Limb (tissue), 2 donors: ENCODE results near the gene ZNF678.
"Not testable (repeated sequence)": the region's sequence is repeated elsewhere in the genome, so short reads cannot be mapped to it uniquely, and the experiment has no call there.

Experiments
- DNase-seq, 2 donors: peaks; one replicate each; pipeline ENCODE4 v3.0.0-alpha.2; 2016; ENCODE audit errors: extremely low spot score in 2 of 2

The ZNF678 gene

GRCh38 chr1:227596222-227596621 lies 32.9 kb downstream of the ZNF678 start:
- DNase-seq, result not testable (repeated sequence)

DNA sequence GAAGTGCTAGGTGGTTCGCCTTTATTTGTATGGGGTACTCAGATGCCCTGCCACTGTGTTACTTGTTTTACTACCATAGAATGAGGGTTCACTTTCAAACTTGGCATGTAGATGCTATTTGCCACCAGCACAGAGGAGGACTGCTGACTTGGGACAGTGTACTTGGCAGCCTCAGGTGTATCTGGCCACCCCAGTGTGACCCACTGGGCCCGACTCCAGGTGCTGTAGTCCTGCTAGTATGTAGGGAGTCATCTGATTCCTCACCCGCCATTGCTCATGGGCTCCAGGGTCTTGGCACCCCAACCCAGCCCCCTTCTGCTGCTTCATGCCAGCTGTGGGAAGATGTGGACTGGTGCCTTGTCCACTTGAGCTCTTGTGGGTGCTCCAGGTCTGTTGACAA lies 40.0 kb downstream of the ZNF678 start:
- no peak for DNase-seq

- no peak for DNase-seq
These were observed 41.1 kb downstream of the ZNF678 start for GRCh38 chr1:227604446-227604845.

DNA sequence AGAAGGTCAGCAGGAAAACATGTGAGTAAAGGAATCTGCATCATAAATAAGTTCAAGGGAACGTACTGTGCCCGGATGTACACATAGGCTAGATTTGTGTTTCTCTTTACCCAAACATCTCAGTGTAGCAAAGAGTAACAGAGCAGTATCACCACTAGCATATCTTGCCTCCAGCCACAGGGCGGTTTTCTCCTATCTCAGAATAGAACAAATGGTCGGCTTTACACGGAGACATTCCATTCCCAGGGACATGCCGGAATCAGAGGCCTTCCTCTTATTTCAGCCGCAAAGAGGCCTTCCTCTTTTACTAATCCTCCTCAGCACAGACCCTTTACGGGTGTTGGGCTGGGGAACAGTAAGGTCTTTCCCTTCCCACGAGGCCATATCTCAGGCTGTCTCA lies 42.9 kb downstream of the ZNF678 start:
- not testable (repeated sequence) for DNase-seq

GRCh38 chr1:227607336-227607898 lies 44.1 kb downstream of the ZNF678 start:
- no peak for DNase-seq

GRCh38 chr1:227612658-227613057 lies 49.3 kb downstream of the ZNF678 start:
- no peak for DNase-seq

DNA sequence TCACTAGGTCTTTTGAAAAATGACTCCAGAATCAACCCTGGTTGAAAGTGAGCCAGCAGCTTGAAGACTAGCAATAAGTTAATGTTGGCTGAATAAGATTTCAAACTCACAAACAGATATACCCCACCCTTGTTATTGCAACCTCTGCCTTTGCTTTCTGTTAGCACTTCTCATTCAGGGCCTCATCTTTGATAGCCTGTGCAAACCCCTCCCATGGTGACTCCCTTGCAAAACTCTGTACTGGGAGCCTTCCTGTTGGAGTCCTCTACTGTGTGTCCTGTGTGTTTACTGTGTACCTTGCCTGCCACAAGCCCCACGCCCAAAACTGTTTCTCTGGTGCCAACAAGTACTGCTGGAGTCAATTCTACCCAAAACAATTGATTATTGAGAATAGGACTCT lies 50.2 kb downstream of the ZNF678 start:
- no peak for DNase-seq

DNA sequence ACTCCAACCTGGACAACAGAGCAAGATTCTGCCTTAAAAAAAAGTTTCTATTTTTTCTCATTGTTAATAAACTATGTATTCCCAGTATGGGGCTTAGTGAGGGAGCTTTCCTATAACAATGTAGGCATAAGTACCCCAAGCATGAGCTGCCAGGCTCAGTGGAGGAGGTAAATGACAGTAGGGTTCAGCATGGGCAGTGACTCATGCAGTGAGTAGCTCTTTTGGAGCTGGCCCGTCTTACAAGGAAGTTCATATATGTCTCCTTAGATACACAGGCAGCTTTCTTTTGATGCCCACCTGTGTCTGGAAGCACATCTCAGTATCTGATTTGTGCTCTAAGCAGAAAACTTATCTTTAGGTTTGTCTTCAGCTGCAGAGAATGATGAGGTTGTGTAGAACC lies 57.9 kb downstream of the ZNF678 start:
- DNase-seq, result no peak

DNA sequence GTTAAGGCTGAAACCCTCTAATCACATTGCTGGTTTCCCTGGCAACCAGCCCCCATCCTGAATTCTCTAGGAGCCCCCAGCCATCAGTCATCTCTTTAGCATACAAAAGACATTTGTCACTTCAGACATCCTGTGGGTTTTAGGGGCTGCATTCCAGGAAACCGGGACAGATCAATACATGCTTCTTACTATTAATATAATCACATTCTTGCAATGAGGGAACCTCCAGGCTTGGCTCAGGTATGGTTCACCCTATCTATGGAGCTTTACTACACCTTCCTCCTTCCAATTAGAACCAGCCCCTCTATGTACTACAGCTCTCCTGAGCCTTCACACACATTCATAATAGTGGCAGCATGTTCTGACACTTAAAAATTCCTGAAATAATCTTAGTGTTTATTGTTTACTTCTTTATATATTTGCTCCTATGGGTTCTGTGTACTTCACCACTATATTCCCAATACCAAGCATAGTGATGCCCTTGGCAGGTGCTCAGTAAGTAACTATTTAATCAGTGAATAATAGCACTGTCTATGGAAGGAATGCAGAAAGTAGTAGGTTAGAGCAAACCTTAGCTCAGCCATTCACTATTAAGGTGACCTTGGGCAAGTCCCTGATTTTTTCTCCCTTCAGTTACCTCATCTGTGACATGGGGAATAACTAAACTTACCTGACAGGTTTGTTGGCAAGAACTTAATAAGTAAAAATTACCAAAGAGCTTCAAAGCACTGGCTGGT lies 59.6 kb downstream of the ZNF678 start:
- no peak for DNase-seq

DNA sequence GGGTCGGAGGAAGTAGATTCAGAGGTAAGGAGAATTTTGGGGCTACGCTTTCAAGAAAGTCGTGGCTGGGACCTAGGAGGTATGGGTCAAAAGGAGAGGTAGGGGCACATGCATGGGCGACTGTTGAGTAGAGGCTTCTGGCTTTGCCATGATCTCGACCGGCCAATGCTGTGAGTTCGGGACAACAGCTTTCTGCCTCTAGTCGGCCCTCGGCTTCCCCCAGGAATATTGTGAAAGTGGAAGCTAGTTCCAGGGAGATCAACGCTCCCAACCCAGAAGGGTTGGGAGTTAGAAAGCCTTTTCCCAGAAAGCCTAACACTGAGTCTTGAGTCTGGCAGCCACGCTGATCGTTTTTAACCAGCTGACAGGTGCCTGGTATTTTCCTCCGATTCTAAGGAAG lies 69.0 kb downstream of the ZNF678 start:
- DNase-seq, result no peak

DNA sequence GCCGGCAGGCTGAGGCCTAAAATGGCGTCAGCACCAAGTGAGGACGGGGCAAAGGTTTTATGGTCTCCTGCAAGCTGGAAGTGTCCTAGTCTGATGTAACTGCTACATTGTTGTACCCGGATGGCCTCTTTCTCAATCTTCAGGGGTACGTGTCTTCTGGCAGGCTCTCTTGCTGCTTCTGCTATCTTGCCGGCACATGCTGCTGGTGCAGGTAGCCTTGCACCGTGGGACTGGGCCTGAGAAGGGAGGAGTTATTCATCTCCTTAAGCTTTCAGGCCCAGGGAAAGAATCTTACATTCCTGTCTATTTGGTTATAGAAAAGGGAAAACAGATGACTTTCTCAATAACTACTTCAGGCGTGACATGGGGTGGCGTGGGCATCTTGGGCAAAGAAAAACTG lies 72.2 kb downstream of the ZNF678 start:
- no peak for DNase-seq

- no peak for DNase-seq
These were observed 91.1 kb downstream of the ZNF678 start for GRCh38 chr1:227654431-227654830.

DNA sequence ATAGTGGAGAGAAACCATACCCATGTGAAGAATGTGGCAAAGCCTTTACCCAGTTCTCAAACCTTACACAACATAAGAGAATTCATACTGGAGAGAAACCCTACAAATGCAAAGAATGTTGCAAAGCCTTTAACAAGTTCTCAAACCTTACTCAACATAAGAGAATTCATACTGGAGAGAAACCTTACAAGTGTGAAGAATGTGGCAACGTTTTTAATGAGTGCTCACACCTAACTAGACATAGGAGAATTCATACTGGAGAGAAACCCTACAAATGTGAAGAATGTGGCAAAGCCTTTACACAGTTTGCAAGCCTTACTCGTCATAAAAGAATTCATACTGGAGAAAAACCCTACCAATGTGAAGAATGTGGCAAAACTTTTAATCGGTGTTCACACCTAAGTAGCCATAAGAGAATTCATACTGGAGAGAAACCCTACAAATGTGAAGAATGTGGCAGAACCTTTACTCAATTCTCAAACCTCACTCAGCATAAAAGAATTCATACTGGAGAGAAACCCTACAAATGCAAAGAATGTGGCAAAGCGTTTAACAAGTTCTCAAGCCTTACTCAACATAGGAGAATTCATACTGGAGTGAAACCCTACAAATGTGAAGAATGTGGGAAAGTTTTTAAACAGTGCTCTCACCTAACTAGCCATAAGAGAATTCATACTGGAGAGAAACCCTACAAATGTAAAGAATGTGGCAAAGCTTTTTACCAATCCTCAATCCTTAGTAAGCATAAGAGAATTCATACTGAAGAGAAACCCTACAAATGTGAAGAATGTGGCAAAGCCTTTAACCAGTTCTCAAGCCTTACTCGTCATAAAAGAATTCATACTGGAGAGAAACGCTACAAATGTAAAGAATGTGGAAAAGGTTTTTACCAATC lies 91.7 kb downstream of the ZNF678 start:
- DNase-seq, result no peak

DNA sequence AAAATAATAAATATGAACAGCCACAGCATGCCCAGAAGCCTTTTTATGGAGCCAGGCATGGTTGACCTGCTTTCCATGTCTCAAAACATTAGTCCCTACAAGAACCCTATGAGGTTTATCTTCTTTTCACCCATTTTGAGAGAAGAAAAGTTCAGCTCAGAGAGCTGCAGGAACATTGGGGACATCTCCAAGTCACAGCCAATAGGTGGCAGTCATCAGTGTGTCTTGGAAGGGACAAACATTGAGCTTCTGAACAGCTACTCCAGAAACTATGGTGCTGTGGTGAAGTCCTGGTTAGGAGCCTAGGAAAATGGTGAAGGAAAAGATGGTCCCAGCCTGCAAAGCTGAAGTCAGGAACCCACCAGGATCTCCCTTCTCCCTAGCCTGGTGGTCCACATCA lies 98.1 kb downstream of the ZNF678 start:
- DNase-seq, result no peak

DNA sequence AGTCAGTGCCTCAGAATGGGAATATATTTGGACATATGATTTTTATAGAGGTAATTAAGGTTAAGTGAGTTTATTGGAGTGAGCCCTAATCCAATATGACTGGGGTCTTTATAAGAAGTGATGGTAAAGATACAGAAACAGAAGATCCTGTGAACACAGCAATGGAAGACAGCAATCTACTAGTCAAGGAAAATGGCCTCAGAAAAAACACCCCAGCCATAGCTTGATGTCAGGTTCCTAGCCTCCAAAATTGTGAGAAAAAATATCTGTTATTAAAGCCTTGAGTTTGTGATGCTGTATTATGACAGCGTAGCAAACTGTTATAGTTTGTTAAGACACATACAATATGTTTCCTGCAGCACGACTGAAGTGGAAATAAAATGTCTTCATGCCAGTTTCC lies 99.6 kb downstream of the ZNF678 start:
- DNase-seq, result no peak

DNA sequence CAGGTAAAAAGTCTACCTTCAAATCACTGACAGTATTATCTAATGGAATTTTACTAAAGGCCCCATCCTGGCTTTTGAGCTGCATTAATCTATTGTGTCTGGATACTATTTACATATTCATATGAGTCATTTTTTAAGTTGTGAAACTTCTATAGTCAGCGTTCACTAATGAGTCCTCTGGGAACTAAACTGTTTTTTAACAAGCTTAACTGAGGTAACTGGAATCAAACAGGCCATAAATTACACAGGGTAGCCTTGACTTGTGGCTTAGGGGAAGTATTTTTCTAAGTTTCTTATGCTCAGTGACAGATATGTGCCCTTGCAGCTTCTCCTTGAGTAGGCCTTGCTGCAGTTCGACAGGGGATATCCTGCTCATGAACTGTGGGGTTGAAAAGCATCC lies 102.9 kb downstream of the ZNF678 start:
- DNase-seq, result no peak

GRCh38 chr1:227673441-227673840 lies 110.1 kb downstream of the ZNF678 start:
- no peak for DNase-seq

DNA sequence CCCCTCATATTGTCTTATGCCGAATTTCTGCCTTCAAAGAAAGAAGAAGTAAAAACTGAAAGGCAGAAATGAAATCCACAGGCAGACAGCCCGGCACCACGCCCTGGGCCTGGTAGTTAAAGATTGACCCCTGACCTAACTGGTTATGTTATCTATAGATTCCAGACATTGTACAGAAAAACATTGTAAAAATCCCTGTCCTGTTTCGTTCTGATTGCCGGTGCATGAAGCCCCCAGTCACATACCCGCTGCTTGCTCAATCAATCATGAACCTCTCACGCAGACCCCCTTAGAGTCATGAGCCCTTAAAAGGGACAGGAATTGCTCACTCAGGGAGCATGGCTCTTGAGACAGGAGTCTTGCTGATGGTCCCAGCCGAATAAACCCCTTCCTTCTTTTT lies 122.5 kb downstream of the ZNF678 start:
- no peak for DNase-seq

DNA sequence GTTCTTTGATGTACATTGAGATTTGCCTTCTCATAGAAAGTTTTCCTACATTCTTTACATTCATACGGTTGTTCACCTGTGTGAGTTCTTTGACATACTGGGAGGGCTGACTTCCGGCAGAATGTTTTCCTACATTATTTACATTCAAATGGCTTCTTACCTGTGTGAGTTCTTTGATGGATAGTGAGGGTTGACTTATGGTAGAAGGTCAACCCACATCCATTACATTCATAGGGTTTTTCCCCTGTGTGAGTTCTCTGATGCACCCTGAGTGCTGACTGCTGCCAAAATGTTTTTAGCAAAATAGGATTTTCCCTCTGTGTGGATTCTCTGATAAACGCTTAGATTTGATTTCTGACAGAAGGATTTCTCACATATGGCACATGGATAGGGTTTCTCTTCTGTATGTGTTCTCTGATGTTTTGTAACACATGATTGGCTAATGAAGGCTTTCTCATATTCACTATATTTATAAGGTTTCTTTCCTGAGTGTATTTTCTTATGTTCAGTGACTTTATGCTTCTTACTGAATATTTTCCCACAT lies 134.0 kb downstream of the ZNF678 start:
- no peak for DNase-seq

DNA sequence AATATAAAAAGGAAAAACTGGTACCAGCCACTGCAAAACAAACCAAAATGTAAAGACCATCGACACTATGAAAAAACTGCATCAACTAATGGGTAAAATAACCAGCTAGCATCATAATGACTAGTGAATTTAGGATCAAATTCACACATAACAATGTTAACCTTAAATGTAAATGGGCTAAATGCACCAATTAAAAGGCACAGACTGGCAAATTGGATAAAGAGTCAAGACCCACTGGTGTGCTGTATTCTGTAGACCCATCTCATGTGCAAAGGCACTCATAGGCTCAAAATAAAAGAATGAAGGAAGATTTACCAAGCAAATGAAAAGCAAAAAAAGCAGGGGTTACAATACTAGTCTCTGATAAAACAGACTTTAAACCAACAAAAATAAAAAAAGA lies 138.3 kb downstream of the ZNF678 start:
- DNase-seq, result not testable (repeated sequence)

GRCh38 chr1:227707846-227708245 lies 144.5 kb downstream of the ZNF678 start:
- no peak for DNase-seq

DNA sequence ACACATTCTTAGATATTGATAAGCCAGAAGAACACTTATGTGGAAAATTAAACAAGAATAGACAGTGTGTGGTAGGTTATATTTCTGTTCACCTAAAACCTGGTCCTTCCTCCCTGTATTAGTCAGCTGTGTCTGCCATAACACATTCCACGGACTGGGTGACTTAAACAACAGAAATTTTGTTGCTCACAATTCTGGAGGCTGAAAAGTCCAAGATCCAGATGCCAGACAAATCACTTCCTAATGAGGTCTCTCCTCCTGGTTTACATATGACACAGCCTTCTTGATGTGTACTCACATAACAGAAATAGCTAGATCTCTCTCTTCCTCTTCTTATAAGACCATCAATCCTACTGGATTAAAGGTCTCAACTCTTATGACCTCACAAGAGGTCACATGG lies 146.1 kb downstream of the ZNF678 start:
- no peak for DNase-seq
